Sigmoid colon (tissue), 4 donors: ENCODE results near the gene PPP1R14B.

ENCODE experiments used
- CTCF ChIP-seq, 4 experiments: fragments of 450-650 bp in 3 of 4; fragments of 200-600 bp in 1 of 4; IDR thresholded peaks; one replicate each; pipeline ENCODE4 v1.5.1; 2016 to 2019; ENCODE audit warnings: antibody characterized with exemption in 4 of 4, mild to moderate bottlenecking in 3 of 4, moderate library complexity in 2 of 4
- EP300 ChIP-seq, 4 donors: sonication (generic); formaldehyde crosslinking; IDR thresholded peaks; one replicate each; pipeline ENCODE4 v1.6.1; 2017; ENCODE audit warnings: antibody characterized with exemption in 4 of 4
- POLR2A ChIP-seq, 2 donors: fragments of 450-650 bp; IDR thresholded peaks; one replicate each; pipeline ENCODE4 v1.6.1; 2016; ENCODE audit warnings: antibody characterized with exemption in 2 of 2, mild to moderate bottlenecking in 2 of 2, moderate library complexity in 2 of 2
- POLR2AphosphoS5 ChIP-seq, 4 donors: sonication (generic); formaldehyde crosslinking; IDR thresholded peaks; one replicate each; pipeline ENCODE4 v1.6.1; 2017; ENCODE audit warnings: antibody characterized with exemption in 4 of 4

GRCh38 chr11:64244107-64244506 is 2.6 kb downstream of the PPP1R14B start:
- TF ChIP-seq POLR2AphosphoS5 (IDR thresholded peaks at IDR 0.05) (no peak), CTCF (IDR thresholded peaks at IDR 0.05) (no peak), POLR2A (IDR thresholded peaks at IDR 0.05) (no peak), EP300 (IDR thresholded peaks at IDR 0.05) (no peak)
